Measurements from ENCODE around the gene ABHD6. TPM values are rescaled to one million over a fixed set of nuclear protein-coding genes. Genes with fewer than 3 reads are reported as not detected.

ABHD6 gene
- total and polyA plus RNA-seq, 8 donors = 0.69 to 5.5 (median 2.0) TPM

DNA sequence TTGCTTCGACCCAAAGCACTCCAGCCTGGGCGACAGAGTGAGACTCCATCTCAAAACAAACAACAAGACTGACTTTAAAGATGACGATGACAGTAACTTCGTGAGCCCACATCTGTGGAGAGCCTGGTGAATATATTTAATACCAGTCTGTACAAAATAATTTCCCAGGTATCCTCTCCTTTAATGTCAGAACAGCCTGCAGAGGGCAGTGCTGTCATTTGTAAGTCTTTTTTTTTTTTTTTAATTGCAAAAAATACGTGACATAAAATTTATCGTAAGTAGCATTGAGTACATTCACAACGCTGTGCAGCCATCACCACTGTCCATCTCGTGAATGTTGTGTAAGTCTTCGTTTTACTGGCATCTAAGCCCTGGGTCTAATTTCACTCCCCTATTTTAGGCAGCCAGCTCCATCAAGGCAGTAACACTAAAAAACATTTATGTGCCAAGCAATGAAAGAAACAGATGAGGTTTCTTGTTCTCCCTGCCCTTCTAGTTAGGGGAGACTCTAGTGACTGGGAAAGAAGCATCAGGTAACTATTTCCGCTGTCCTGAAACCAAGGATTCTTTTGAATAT lies 70.1 kb downstream of the ABHD6 start:
- Histone ChIP-seq H3K4me3 (peak overlapping the region; percentile 62 to 87 (median 83)), H3K27me3 (no peaks in the 10 kb centered on the region), H3K27ac (no peak overlapping the region), H3K9me3 (no peaks in the 10 kb centered on the region), H3K4me1 (peaks cover 8 to 16% (median 15%) of the 10 kb centered on the region in 3 donors), H3K36me3 (peaks cover 0 to 26% (median 10%) of the 10 kb centered on the region in 3 donors)
- DNase-seq = peak in 2 of 6 donors; percentile 12 to 21
- peak in 2 of 4 donors; percentile 12 to 17 for ATAC-seq
- WGBS, 2 donors = 15 to 19% methylated on average over 10 of the region's 10 CpGs
- intact Hi-C loops (cut with DNase I) = no loop called here
- no peak for FAIRE-seq
- TF ChIP-seq CTCF (IDR thresholded peaks at IDR 0.05) = peak in 2 of 4 donors; percentile 22 to 30

DNA sequence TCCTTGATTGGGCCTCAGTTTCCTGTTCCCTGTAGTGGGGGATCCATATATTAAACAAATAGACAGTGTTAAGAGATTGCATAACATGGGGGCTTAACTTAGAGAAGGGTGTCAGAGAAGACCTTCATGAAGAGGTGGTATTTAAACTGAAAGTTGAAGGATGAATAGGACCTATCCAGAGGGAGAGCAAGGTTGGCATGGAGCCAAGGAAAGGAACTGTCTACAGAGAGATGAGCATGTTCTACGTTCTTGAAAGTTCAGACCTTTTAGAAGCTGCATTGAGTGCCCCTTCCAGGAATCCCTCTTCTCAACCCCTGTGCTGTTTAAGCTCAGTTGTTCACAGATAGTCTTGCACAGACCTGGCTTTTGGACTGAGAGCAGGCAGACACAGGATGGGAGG lies 71.1 kb downstream of the ABHD6 start:
- Histone ChIP-seq H3K4me3 (no peak overlapping the region), H3K9me3 (no peaks in the 10 kb centered on the region), H3K4me1 (peaks cover 8 to 16% (median 15%) of the 10 kb centered on the region in 3 donors), H3K27me3 (no peaks in the 10 kb centered on the region), H3K36me3 (peaks cover 0 to 26% (median 17%) of the 10 kb centered on the region in 3 donors), H3K27ac (no peak overlapping the region)
- DNase-seq (no peak), FAIRE-seq (no peak), ATAC-seq (no peak)
- intact Hi-C loops (cut with DNase I) = no loop called here
- TF ChIP-seq CTCF (IDR thresholded peaks at IDR 0.05) = no peak
- 19 to 20% methylated on average over 1 of the region's 1 CpG for WGBS, 2 donors

GRCh38 chr3:58317811-58318210 lies 80.2 kb downstream of the ABHD6 start:
- H3K4me1 ChIP-seq = no peaks in the 10 kb centered on the region
- H3K4me3 ChIP-seq = no peak overlapping the region
- peaks cover 0 to 35% (median 20%) of the 10 kb centered on the region in 3 donors for H3K36me3 ChIP-seq
- no peaks in the 10 kb centered on the region for H3K27me3 ChIP-seq
- ATAC-seq = no peak
- DNase-seq = no peak
- intact Hi-C loops (cut with DNase I) = loop anchor here in 1 of 3 donors (5.0 kb wide), 1 partner anchor 94 kb away; no protein-coding TSS in a partner anchor
- H3K27ac ChIP-seq = no peak overlapping the region
- TF ChIP-seq CTCF (IDR thresholded peaks at IDR 0.05) = no peak
- no peaks in the 10 kb centered on the region for H3K9me3 ChIP-seq
- 81 to 97% methylated on average over 2 of the region's 2 CpGs for WGBS, 2 donors
- FAIRE-seq = no peak

DNA sequence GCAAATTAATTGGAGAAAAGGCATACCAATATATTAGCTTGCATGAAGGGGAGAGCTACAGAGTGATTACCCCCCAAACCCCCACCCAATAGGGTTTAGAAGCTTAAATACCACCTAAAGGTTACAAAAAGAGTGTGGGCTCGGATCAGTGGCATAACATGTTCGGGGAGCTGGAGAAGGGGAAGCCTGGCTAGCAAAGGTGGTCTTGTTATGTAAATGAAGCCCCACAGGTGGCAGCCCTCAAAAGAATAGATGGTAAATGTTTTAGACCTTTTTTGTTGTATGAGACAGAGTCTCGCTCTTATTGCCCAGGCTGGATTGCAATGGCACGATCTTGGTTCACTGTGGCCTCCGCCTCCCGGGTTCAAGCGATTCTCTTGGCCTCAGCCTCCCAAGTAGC lies 84.2 kb downstream of the ABHD6 start:
- no peak for DNase-seq
- 93 to 97% methylated on average over 7 of the region's 7 CpGs for WGBS, 2 donors
- Histone ChIP-seq H3K4me3 (no peak overlapping the region), H3K9me3 (no peaks in the 10 kb centered on the region), H3K27me3 (no peaks in the 10 kb centered on the region), H3K27ac (no peak overlapping the region), H3K36me3 (peaks cover 0 to 19% (median 11%) of the 10 kb centered on the region in 3 donors), H3K4me1 (peaks cover 5 to 10% (median 7%) of the 10 kb centered on the region in 3 donors)
- no peak for FAIRE-seq
- intact Hi-C loops (cut with DNase I) = no loop called here
- TF ChIP-seq CTCF (IDR thresholded peaks at IDR 0.05) = no peak
- ATAC-seq = no peak

DNA sequence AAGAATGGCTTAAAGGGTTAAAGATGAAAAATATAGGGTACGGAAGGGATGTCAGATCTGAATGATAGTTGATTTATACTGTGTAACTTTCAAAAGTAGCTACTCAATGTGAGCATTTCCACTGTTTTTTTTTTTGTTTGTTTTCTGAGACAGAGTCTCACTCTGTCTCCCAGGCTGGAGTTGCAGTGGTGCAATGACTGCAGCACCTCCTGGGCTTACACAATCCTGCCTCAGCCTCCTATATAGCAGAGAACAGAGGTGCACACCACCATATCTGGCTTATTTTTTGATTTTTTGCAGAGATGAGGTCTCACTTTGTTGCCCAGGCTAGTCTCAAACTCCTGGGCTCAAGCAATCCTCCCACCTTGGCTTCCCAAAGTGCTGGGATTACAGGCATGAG lies 85.2 kb downstream of the ABHD6 start:
- Histone ChIP-seq H3K27me3 (no peaks in the 10 kb centered on the region), H3K9me3 (no peaks in the 10 kb centered on the region), H3K36me3 (peaks cover 0 to 9% (median 3%) of the 10 kb centered on the region in 3 donors), H3K27ac (no peak overlapping the region), H3K4me3 (no peak overlapping the region), H3K4me1 (peaks cover 5 to 10% (median 7%) of the 10 kb centered on the region in 3 donors)
- intact Hi-C loops (cut with DNase I) = no loop called here
- WGBS, 2 donors = 42 to 48% methylated on average over 1 of the region's 1 CpG
- no peak for TF ChIP-seq CTCF (IDR thresholded peaks at IDR 0.05)
- DNase-seq = no peak
- ATAC-seq = peak in 1 of 4 donors; percentile 23
- no peak for FAIRE-seq
